HG03196 (cell line): Measurements from ENCODE around the gene ZNF436.

Experiments used
- ATAC-seq: cut with Tn5 transposase; IDR thresholded peaks from one replicate; pipeline ENCODE4 v1.9.1; 2021; ENCODE audit not compliant: unreplicated experiment

The ZNF436 gene

GRCh38 chr1:23367791-23368561, 1.7 kb downstream of the ZNF436 start:
- ATAC-seq = peak; percentile 91

- no peak for ATAC-seq
These were observed 2.2 kb downstream of the ZNF436 start for GRCh38 chr1:23367451-23367790.

- no peak for ATAC-seq
These were observed 3.0 kb downstream of the ZNF436 start for GRCh38 chr1:23366598-23366997.

- no peak for ATAC-seq
These were observed 3.5 kb downstream of the ZNF436 start for GRCh38 chr1:23366146-23366545.

- no peak for ATAC-seq
These were observed 7.4 kb downstream of the ZNF436 start for GRCh38 chr1:23362218-23362713.

- ATAC-seq = no peak
These were observed 11.2 kb downstream of the ZNF436 start for GRCh38 chr1:23358310-23358875.

GRCh38 chr1:23357138-23357908, 12.3 kb downstream of the ZNF436 start:
- no peak for ATAC-seq

- no peak for ATAC-seq
These were observed 13.0 kb downstream of the ZNF436 start for GRCh38 chr1:23356471-23357137.

- ATAC-seq = no peak
These were observed 15.4 kb downstream of the ZNF436 start for GRCh38 chr1:23354245-23354644.

- no peak for ATAC-seq
These were observed 17.4 kb downstream of the ZNF436 start for GRCh38 chr1:23352096-23352695.

GRCh38 chr1:23345920-23346319, 23.7 kb downstream of the ZNF436 start:
- ATAC-seq = no peak

GRCh38 chr1:23344987-23345472, 24.6 kb downstream of the ZNF436 start:
- peak; percentile 4 for ATAC-seq

- peak; percentile 91 for ATAC-seq
These were observed 25.3 kb downstream of the ZNF436 start, which contains the start of gene HNRNPR for GRCh38 chr1:23344111-23344986. Gene HNRNPR (minus strand): TSS chr1:23344284. CDS start chr1:23341008, 3,276 bp downstream.

- peak; percentile 16 for ATAC-seq
These were observed 26.2 kb downstream of the ZNF436 start for GRCh38 chr1:23343221-23344110.

- no peak for ATAC-seq
These were observed 27.5 kb downstream of the ZNF436 start for GRCh38 chr1:23341931-23342692.

- no peak for ATAC-seq
These were observed 30.0 kb downstream of the ZNF436 start for GRCh38 chr1:23339632-23340031.

GRCh38 chr1:23337869-23338268, 31.8 kb downstream of the ZNF436 start:
- no peak for ATAC-seq

- ATAC-seq = no peak
These were observed 37.9 kb downstream of the ZNF436 start for GRCh38 chr1:23331713-23332112.
